HG03442 (cell line): ENCODE data around the gene AGO1.

Experiments used
- ATAC-seq: cut with Tn5 transposase; IDR thresholded peaks from one replicate; pipeline ENCODE4 v1.9.1; 2021; ENCODE audit warnings: mild to moderate bottlenecking, moderate library complexity; ENCODE audit not compliant: unreplicated experiment

The AGO1 gene

DNA sequence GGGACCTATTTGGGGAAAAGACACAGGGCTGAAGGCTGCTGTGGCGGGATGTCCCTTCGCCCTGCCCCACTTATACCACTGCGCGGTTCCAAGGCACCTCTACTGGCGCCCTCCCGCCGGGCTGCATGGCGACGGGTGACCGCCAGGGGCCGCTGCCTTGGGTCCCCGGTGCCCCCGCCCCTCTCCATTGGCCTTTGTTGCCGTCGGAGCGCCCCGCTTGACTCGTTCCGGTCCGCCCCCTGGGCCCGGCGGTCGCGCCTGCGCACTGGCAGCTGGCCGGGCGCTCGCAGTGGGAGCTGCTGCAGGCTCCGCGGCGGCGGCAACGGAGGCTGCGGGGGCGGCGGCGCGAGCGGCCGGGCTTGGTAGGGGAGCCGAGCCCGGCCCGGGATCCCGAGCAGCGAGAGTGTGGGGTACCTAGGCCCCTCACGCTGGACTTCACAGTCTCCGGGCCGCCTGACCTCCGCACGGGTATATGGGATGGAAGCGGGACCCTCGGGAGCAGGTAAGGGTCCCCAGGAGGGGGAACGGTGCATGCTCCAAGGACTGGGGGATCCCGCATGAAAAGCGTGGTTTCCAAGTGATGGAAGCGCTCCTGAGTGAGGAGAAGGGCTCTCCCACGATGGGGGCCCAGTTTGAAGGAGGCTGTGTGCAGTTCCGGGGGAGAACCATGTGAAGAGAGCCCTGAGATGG, at the start of gene AGO1:
Gene AGO1, plus strand, starts transcription at position 265 of the 690 bp plus-strand sequence. Its CDS starts 213 bp downstream, at position 478.
- ATAC-seq = peak; percentile 71

DNA sequence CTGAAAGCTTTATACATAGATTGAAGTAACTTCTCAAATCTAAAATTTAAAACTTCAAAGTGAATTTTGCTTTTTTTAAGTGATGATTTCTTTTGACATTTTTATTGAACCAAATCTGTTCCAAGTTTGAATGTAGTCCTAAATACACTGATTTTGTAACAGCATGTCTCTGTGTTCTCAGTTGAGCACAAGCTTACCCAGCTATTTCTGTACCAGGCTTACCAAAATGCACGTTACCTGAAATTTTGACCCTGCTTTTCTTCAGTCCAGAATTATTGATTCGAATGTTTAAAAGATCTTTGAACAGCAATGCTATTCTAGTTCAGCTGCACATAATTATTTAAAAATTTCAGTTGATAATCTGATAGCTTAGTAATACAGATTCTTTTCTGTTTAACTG, 49.6 kb upstream of the AGO1 start:
- ATAC-seq = no peak

DNA sequence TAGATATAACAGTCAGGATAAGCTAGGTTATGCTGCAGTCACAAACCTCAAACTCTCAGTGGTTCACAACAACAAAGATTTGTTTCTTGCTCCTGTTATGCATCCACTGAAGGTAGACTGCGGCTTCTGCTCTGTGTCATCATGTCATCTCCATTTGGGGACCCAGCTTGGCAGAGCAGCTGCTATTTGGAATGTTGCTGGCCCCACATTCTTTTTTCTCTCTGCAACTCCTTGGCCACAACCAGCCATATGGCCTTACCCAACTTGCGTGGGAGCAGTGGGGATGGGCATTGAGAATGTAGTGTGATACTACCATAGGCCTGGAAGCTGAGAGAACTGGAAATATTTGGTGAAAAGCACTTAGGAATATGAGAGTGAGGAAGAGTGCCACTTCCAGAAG, 48.8 kb upstream of the AGO1 start:
- ATAC-seq = no peak

DNA sequence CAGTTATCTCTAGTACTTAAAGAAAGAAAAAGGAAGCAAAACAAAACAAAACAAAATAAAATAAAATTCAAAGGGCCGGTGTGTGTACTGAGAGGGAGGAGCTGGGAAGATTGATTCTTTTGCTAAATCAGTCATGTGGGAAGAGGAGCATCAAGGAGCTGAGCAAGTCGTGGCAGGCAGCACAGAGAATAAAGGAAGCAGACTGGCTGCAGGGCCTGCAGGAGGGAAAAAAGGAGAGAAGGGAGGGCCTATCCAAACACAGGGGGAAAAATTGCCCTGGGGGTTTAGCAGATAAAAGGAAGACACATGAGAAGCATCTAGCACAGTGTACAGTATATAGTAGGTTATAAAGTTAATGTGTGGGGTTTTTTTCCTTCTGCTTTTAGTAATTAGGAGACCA, 47.6 kb upstream of the AGO1 start:
- ATAC-seq = no peak

DNA sequence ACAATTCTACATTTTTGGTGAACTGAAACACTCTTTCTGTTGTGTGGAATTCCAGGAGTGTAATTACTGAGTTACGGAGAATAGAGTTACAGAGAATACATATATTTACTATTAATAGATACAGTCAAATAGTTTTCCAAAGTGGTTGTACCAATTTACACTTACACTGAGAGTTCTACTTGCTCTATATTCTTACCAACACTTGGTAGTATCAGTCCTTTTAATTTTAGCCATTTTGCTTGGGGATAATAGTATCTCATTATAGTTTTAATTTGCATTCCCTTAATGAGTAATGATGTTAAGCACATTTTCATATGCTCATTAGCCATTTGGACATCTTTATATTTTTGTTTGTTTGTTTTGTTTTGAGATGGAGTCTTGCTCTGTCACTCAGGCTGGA, 46.3 kb upstream of the AGO1 start:
- ATAC-seq = no peak

DNA sequence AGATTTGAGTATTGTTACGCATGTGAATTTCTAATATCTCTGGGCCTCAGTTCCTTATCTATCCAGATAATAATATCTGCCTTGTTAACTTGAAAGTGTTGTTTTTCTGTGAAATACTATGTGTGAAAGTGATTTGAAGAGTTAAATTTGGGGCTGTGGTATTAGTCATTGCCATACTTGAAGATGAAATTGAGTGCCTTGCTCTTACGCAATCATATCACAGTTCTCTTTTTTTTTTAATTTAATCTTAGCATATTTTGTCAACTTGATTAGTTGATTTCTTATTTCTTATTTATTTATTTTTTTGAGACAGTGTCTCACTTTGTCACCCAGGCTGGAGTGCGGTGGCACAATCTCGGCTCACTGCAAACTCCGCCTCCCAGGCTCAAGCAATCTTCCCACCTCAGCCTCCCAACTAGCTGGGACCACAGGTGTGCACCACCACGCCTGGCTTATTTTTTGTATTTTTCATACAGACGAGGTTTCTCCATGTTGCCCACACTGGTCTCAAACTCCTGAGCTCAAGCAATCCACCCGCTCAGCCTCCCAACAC, 44.2 kb upstream of the AGO1 start:
- ATAC-seq = no peak

DNA sequence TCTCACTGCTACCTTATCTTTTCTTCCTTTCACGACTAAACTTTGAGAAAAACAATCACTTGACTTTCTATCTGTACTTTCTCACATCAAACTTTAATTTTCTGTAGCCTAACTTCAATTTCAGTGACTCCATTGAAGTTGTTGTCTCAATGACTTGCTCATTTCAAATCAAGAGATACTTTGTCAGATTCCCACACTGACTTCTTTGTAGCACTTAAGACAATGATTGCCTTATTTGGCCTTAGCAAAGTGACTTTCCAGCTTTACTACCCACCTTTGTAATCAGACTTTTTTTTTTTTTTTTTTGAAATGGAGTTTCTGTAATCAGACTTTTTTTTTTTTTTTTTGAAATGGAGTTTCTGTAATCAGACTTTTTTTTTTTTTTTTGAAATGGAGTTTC, 38.2 kb upstream of the AGO1 start:
- ATAC-seq = no peak

DNA sequence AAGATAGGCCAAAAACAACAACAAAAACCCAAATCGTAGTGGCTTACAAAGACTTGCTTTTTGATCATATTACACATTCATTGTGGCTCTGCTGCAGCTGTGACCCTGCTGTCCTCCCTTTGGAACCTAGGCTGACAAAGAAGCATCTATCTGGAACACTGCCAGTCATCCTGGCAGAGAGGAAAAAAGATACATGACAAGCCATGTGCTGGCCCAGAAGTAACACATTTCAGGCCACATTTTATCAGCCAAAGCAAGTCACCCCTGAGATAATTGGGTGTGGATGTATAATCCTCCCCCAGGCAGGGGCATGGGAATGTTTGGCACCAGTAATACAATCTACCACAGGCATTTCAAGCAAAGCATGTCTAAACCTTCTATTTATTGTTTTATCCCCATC, 37.2 kb upstream of the AGO1 start:
- ATAC-seq = no peak

DNA sequence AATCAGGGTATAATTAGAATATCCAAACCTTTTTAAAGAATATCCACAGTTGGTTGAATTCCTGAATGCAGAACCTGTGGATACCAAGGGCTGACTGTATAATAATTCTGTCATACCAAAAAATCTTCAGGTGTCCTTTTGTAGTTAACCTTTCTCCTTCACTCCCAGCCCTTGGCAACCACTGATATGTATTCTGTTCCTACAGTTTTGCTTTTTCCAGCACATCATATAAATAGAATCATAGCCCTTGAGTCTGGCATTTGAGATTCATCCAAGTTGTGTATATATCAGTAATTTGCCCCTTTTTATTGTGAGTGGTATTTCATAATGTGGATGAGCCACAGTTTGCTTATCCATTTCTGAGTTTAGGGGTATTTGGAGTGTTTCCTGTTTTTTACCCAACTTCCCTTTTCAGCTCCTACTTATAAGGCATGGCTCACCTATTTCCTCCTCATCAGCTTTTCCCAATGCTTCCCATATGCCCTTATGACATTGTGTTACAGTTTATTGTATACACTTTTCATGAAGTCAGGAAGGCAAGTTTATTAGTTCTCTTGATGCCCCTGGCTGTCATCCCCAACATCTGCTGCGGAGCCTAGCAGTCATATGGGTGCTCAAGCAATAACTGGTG, 35.0 kb upstream of the AGO1 start:
- ATAC-seq = no peak

DNA sequence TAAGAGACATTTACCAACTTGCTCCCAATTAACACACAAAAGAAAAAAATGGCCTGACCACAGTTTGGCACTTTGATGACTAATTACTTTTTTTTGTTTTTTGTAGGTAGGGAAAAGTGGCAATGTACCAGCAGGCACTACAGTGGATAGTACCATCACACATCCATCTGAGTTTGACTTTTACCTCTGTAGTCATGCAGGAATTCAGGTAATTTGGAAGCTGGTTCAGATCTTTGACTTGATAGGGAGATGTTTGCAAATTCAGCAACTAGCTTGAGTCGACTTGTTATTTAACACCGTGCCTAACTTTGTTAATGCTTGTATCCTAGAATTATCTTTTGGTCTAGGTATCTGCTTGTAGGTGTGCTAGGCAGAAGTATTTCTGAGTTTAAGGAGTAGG, 33.0 kb upstream of the AGO1 start:
- no peak for ATAC-seq

DNA sequence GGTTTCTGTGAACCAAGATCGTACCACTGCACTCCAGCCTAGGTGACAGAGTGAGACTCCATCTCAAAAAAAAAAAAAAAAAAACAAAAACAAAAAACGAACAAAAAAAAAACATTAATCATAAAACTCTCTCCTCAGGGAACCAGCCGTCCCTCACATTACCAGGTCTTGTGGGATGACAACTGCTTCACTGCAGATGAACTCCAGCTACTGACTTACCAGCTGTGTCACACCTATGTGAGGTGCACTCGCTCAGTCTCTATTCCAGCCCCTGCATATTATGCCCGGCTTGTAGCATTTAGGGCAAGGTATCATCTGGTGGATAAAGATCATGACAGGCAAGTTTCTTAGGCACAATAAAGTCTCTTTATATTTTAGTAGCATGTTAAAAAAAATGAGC, 32.3 kb upstream of the AGO1 start:
- no peak for ATAC-seq

DNA sequence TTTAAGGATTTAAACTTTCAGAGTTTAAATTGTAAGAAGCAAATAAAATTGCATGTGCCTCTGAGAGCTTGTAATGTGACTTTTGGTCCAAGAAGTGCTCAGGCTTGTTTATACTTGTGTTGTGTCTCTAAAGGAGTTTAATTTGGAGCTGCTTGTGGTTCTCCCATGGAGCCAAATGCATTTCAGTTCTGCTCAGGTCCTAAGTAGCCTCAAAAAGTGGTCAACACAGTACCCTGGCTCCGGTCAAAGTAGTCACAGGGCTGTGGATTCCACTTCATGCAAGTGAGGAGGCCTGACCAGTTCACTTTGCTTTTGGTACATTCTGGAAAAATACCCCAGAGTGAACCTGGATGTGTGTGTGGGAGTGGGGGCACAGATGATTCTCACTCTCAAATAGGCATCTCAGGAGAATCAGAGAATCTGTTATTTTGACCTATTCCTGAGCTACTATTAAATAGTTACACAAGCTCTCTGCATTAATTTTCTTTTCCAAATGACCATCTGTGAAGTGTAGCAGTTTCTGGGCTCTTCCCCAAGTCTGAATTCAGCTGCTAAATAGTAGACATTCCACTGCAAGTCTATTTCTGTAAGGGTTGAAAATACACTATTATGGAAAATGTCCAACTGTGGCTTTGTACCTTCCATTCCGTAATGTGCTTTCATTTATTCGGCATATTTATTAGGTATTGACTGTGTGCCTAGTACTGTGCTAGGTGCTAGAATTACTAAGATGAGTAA, 31.7 kb upstream of the AGO1 start:
- ATAC-seq = no peak

DNA sequence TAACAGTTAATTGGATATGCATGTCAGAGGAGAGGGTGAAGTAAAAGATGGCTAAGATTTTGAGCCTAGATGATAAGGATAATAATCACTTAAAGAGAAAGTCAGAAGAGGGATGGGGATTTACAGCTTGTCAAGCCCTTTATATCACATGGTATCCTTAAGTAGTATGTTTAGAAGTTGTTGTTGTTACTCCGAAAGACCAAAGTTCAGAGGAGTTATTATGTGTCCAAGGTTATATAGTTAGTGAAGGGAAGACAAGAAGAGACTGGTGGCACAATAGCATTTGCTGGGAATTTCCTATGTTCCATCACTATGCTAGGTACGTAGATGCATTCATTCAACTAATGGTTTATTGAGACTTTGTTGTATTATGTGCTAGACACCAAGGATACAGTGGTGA, 30.8 kb upstream of the AGO1 start:
- ATAC-seq = no peak

DNA sequence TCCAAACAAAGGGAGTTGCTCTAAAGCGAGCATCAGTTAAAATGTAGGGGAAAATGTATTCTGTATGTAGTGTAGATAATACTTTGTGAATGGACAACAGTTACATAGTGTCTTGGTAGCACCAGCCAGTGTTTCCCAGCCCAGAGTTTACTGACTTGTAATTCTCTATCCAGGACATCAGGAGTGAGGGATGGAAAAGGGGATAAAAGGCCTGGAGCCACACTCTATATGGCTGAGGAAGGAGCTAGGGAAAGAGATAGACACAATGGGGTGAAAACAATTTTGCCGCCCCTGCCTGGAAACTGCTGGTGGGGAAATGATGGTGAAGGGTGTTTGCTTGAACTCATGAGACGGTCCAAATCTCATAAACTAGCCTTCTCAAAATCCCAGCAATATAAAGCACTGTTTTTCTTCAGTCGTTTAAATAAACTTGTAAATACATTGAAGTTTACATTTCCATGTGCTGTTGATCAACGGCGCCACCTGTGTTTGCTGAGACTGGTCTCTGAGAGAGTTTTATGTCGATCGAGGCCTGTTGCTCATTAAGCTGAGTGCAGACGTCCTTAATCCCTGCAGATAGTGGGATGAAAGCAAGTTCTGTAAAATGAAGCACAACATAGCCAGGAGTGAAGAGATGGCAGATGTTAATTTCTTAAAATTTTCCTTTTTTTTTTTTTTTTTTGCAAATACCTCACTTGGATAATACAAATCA, 27.9 kb upstream of the AGO1 start:
- ATAC-seq = no peak

DNA sequence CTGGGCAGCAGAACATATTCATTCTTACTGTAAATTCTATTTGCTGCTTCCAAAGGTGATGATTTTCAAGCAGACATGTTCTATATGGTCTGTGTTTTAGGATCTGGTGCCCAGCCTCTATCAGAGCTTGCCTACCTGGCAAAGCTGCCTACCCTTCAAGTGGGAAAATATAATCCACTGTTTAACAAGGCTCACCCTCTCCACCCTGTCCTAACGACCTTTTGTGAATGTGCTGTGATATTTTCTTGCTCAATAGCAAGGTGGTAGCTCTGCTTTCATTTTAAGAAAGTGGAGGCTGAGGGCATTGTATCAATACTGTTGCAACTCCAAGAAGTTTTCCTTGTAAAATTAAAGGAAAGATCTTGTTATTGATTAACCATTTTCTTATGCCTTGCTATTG, 26.0 kb upstream of the AGO1 start:
- ATAC-seq = no peak

DNA sequence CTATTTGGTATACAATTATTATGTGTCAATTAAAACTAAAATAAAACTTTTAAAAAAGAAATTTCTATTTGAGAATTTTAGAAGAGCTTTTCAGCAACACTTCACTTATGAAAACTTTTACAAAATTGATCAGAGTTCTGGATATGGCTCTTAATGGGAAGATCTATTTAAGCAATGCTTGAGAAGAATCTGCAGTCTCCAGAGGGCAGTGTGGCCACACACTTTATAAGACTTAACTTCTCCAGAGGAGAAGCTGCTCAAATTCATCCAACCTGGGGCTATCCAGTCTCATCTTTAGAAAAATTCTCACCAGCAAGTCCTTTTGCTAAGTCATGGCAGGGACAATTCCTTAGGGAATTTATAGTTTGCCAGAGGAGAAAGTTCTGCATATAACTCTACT, 25.2 kb upstream of the AGO1 start:
- ATAC-seq = no peak

DNA sequence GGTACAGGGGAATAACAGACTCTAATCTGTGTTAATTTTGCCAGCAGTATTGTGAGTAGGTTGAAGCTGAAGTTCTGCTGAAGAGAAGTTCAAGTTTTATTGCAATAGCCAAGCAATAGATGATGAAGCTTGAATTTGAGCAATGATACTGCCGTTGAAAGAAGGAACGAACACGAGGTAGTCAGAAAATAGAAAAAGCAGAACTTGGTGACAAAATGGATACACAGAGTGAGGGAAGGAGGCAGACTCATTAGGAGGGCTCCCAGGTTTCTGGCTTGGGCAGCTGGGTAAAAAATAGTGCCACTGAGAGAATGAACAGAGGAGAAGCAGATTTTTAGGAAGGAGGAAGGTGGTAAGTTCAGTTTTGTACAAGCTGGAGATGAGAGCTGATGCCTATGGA, 22.3 kb upstream of the AGO1 start:
- ATAC-seq = no peak

DNA sequence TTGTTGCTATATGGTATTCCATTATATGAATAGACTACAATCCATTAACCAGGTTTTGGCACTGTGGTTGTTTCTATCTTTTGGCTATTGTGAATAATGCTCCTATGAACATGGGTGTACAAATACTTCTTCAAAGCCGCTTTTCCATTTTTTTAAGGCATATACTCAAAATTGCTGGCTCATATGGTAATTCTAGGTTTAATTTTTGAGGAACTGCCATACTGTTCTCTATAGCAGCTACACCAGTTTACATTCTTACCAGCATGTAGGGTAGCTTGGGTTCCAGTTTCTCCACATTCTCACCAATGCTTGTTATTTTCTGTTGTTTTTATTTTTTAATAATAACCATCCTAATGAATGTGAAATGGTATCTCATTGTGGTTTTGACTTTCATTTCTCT, 19.9 kb upstream of the AGO1 start:
- no peak for ATAC-seq

DNA sequence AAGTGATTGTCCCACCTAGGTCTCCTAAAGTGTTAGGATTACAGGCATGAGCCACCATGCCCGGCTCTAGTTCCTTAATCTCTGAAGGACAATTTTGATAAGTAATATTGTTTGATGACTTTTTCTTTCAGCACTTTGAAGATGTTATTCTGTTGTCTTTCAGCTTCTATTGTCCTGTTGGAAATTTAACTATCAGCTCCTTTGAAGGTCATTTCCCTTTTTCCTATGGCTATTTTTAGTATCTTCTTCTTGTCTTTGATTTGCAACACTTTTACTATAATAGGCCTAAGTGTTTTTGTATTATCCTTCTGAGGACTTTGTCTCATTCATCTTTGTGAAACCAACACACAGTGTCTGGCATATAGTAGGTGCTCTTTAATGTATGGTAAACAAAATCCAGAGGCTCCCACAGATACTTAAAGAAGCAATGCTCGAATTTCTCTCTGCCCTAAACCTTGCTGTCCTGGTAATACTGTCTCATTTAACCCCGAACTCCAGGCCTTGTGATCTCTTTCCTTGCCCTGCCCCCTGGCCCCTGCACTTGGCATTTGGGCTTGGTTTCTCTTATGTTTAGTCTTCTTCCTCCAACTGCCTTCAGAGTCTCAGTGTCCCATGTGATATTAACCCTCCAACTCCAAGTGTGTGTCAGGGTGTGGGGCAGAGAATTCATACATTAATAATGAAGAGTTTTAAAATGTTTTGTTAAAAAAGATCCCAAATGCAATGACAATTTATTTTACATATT, 19.0 kb upstream of the AGO1 start:
- no peak for ATAC-seq

DNA sequence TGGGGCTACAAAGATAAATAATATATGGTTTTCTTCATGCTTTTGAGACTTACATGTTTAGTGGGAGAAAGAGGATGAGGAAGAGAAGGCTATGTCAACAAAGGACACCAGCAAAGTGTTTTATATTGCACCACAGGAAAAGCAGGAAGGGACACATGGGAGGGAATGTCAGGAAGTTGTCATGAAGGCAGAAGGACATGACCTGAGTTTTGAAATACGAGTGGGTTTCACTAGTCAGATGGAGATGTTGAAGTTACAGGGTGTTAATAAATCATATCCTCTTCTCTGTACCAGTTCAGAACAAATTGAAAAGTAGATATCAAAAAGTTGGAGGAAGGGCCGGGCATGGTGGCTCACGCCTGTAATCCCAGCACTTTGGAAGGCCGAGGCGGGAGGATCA, 18.2 kb upstream of the AGO1 start:
- ATAC-seq = no peak

DNA sequence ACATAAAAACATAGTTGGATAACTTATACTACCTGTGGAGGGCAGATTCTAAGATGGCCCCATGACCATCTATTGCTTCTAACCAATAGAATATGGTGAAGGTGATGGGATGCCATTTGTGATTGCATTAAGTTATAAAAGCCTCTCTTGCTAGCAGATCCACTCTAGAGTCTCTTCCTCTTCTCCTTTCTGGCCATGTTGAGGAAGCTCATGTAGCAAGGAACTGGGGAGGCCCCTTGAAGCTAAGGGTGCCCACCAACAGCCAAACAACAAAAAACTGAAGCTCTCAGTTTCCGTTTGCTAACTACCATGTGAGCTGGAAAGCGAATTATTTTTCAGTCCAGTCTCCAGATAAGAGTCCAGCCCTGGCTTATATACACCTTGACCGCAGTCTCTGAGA, 16.0 kb upstream of the AGO1 start:
- ATAC-seq = no peak
